IMR-90 (cell line): Measurements from ENCODE around the gene RADIL. TPM values are rescaled to one million over a fixed set of nuclear protein-coding genes. Genes with fewer than 3 reads are reported as not detected.

Experiments used
- ATAC-seq: fragments of 200-7000 bp; cut with Tn5 transposase; 2 replicates; pipeline ENCODE4 v1.9.1; 2020; ENCODE audit warnings: low read depth, mild to moderate bottlenecking, moderate library complexity
- BruUV-seq: library from RNA; stranded (reverse); fragments of 400-500 nt; replicated peaks from 2 replicates; lab custom pipeline; 2021; lab: Mats Ljungman, UMichigan
- CTCF ChIA-PET: fragments of 300-600 bp; formaldehyde crosslinking; extraction: SDS; loops from one replicate; lab custom pipeline; 2021; ENCODE audit warnings: antibody characterized with exemption; lab: Yijun Ruan, JAX
- POLR2A ChIA-PET: fragments of 300-600 bp; sonication (Branson Sonifier 250); formaldehyde crosslinking; loops from one replicate; lab custom pipeline; 2022; ENCODE audit warnings: antibody characterized with exemption; ENCODE audit not compliant: unreplicated experiment; lab: Charles Lee
- DNase-seq: peaks from one replicate; pipeline ENCODE4 v3.0.0; 2013
- H2AFZ ChIP-seq: replicated peaks from 2 replicates; pipeline ENCODE3; 2013; ENCODE audit warnings: low read length, mild to moderate bottlenecking; ENCODE audit not compliant: poor library complexity
- H2AK5ac ChIP-seq: 2 replicates; pipeline ENCODE4 v1.6.1; 2013; ENCODE audit warnings: low read depth, low read length, inconsistent platforms
- H2AK9ac ChIP-seq: replicated peaks from 2 replicates; pipeline ENCODE3; 2013; ENCODE audit warnings: mild to moderate bottlenecking, low read depth, low read length, moderate library complexity; ENCODE audit not compliant: poor library complexity
- H2BK120ac ChIP-seq: 2 replicates; pipeline ENCODE4 v1.6.1; 2013; ENCODE audit warnings: low read depth, low read length, inconsistent platforms
- H2BK15ac ChIP-seq: 3 replicates; pipeline ENCODE4 v1.6.1; 2013; ENCODE audit warnings: low read depth, low read length, inconsistent platforms
- H2BK20ac ChIP-seq: 2 replicates; pipeline ENCODE4 v1.6.1; 2013; ENCODE audit warnings: low read depth, mild to moderate bottlenecking, inconsistent platforms, low read length, moderate library complexity
- H2BK5ac ChIP-seq: 2 replicates; pipeline ENCODE4 v1.6.1; 2013; ENCODE audit warnings: mild to moderate bottlenecking, low read depth, low read length, inconsistent platforms; ENCODE audit not compliant: poor library complexity, severe bottlenecking
- H3K14ac ChIP-seq: replicated peaks from 2 replicates; pipeline ENCODE4 v1.6.1; 2013; ENCODE audit warnings: low read depth, low read length, inconsistent platforms
- H3K18ac ChIP-seq: 2 replicates; pipeline ENCODE4 v1.6.1; 2013; ENCODE audit warnings: low read depth, low read length, control low read depth
- H3K23ac ChIP-seq: 2 replicates; pipeline ENCODE4 v1.6.1; 2013; ENCODE audit warnings: low read depth, low read length, inconsistent platforms
- H3K27ac ChIP-seq: 2 replicates; pipeline ENCODE4 v1.5.1; 2013; ENCODE audit warnings: mild to moderate bottlenecking, control low read depth, low read length; ENCODE audit not compliant: insufficient read depth
- H3K27me3 ChIP-seq: 2 replicates; pipeline ENCODE4 v1.6.1; 2013; ENCODE audit warnings: low read length; ENCODE audit not compliant: control insufficient read depth, insufficient read depth
- H3K36me3 ChIP-seq: 2 replicates; pipeline ENCODE4 v1.6.1; 2013; ENCODE audit warnings: low read length, mixed read lengths; ENCODE audit not compliant: control insufficient read depth, insufficient read depth
- H3K4ac ChIP-seq: 2 replicates; pipeline ENCODE4 v1.6.1; 2013; ENCODE audit warnings: low read depth, low read length, inconsistent platforms
- H3K4me1 ChIP-seq: 2 replicates; pipeline ENCODE4 v1.6.1; 2013; ENCODE audit warnings: low read length, mixed read lengths; ENCODE audit not compliant: control insufficient read depth, insufficient read depth
- H3K4me2 ChIP-seq: 2 replicates; pipeline ENCODE4 v1.6.1; 2013; ENCODE audit warnings: low read depth, mild to moderate bottlenecking, control low read depth, low read length, moderate library complexity
- H3K4me3 ChIP-seq: 2 replicates; pipeline ENCODE4 v1.5.1; 2013; ENCODE audit warnings: low read depth, mild to moderate bottlenecking, control low read depth, low read length, moderate library complexity; ENCODE audit not compliant: insufficient read depth
- H3K56ac ChIP-seq: 2 replicates; pipeline ENCODE4 v1.6.1; 2013; ENCODE audit warnings: low read length, inconsistent platforms; ENCODE audit not compliant: insufficient read depth; ENCODE audit errors: extremely low read depth
- H3K79me1 ChIP-seq, 2 experiments: 2 replicates each; pipeline ENCODE4 v1.6.1; 2013; ENCODE audit warnings: low read length in 2 of 2, inconsistent platforms in 1 of 2, low read depth in 1 of 2
- H3K9ac ChIP-seq: 2 replicates; pipeline ENCODE4 v1.6.1; 2013; ENCODE audit warnings: low read depth, low read length, control low read depth
- H3K9me1 ChIP-seq: 2 replicates; pipeline ENCODE4 v1.6.1; 2013; ENCODE audit warnings: low read length, inconsistent platforms; ENCODE audit not compliant: insufficient read depth
- H3K9me3 ChIP-seq: 2 replicates; pipeline ENCODE4 v1.6.1; 2013; ENCODE audit warnings: low read length; ENCODE audit not compliant: control insufficient read depth, insufficient read depth
- H4K20me1 ChIP-seq: 2 replicates; pipeline ENCODE4 v1.6.1; 2013; ENCODE audit warnings: low read length, inconsistent platforms; ENCODE audit not compliant: insufficient read depth
- H4K5ac ChIP-seq: 2 replicates; pipeline ENCODE4 v1.6.1; 2013; ENCODE audit warnings: mild to moderate bottlenecking, low read depth, low read length, control low read depth
- H4K8ac ChIP-seq, 2 experiments: 2 replicates each; pipeline ENCODE4 v1.6.1; 2013; ENCODE audit warnings: low read depth in 2 of 2, low read length in 2 of 2, control low read depth in 1 of 2, inconsistent platforms in 1 of 2
- H4K91ac ChIP-seq: 2 replicates; pipeline ENCODE4 v1.6.1; 2013; ENCODE audit warnings: low read depth, low read length, inconsistent platforms; ENCODE audit not compliant: insufficient read depth
- BHLHE40 ChIP-seq: fragments of 150-350 bp; IDR thresholded peaks from 2 replicates; pipeline ENCODE4 v1.6.1; 2016; ENCODE audit warnings: mild to moderate bottlenecking, low read depth, low read length
- CEBPB ChIP-seq: IDR thresholded peaks from 2 replicates; pipeline ENCODE4 v1.6.1; 2012; ENCODE audit warnings: low read depth, low read length, improper control_type of control experiment
- CHD1 ChIP-seq: IDR thresholded peaks from 2 replicates; pipeline ENCODE4 v1.6.1; 2012; ENCODE audit warnings: low read depth, low read length, improper control_type of control experiment
- CTCF ChIP-seq: conservative IDR thresholded peaks from 2 replicates; pipeline ENCODE4 v1.5.1; 2012; ENCODE audit warnings: mild to moderate bottlenecking, low read depth, low read length, improper control_type of control experiment
- ELK1 ChIP-seq: fragments of 150-350 bp; IDR thresholded peaks from 2 replicates; pipeline ENCODE4 v1.6.1; 2016; ENCODE audit warnings: low read depth, mild to moderate bottlenecking, low read length, moderate library complexity, borderline replicate concordance
- FOS ChIP-seq: fragments of 150-350 bp; IDR thresholded peaks from 2 replicates; pipeline ENCODE4 v1.6.1; 2016; ENCODE audit warnings: low read depth, low read length
- MAFK ChIP-seq: IDR thresholded peaks from 2 replicates; pipeline ENCODE4 v1.6.1; 2012; ENCODE audit warnings: low read depth, low read length, improper control_type of control experiment
- MAZ ChIP-seq: IDR thresholded peaks from 2 replicates; pipeline ENCODE4 v1.6.1; 2012; ENCODE audit warnings: low read depth, mild to moderate bottlenecking, low read length, improper control_type of control experiment, moderate library complexity, borderline replicate concordance
- MXI1 ChIP-seq: IDR thresholded peaks from 2 replicates; pipeline ENCODE4 v1.6.1; 2012; ENCODE audit warnings: low read depth, mild to moderate bottlenecking, low read length, moderate library complexity, borderline replicate concordance
- NFE2L2 ChIP-seq: fragments of 150-350 bp; IDR thresholded peaks from 2 replicates; pipeline ENCODE4 v1.6.1; 2016; ENCODE audit warnings: low read depth, mild to moderate bottlenecking, low read length
- POLR2A ChIP-seq: IDR thresholded peaks from 2 replicates; pipeline ENCODE4 v1.6.1; 2012; ENCODE audit warnings: mild to moderate bottlenecking, low read depth, low read length
- RAD21 ChIP-seq: IDR thresholded peaks from 2 replicates; pipeline ENCODE4 v1.6.1; 2012; ENCODE audit warnings: low read length, improper control_type of control experiment
- RCOR1 ChIP-seq: IDR thresholded peaks from 2 replicates; pipeline ENCODE4 v1.6.1; 2012; ENCODE audit warnings: mild to moderate bottlenecking, low read length, improper control_type of control experiment; ENCODE audit not compliant: insufficient replicate concordance
- RFX5 ChIP-seq: IDR thresholded peaks from 2 replicates; pipeline ENCODE4 v1.8.0; 2012; ENCODE audit warnings: low read depth, mild to moderate bottlenecking, low read length, moderate library complexity
- SMC3 ChIP-seq: fragments of 150-350 bp; IDR thresholded peaks from 2 replicates; pipeline ENCODE4 v1.6.1; 2016; ENCODE audit warnings: low read depth, mild to moderate bottlenecking, antibody characterized with exemption, low read length, moderate library complexity
- USF2 ChIP-seq: fragments of 150-350 bp; IDR thresholded peaks from 2 replicates; pipeline ENCODE4 v1.6.1; 2017; ENCODE audit warnings: mild to moderate bottlenecking, antibody characterized with exemption, low read length, low read depth
- WGBS, 2 experiments: methylation state at CpG; one replicate each; pipeline versions ENCODE4 v1.1.5 to v1.1.7; 2013; ENCODE audit warnings: missing lambda C conversion rate in 2 of 2; ENCODE audit not compliant: insufficient read length in 1 of 2; ENCODE audit errors: extremely low coverage in 2 of 2; 5-methylcytosine and 5-hydroxymethylcytosine counted together
- dilution Hi-C: fragments of 300-500 bp; cut with HindIII; formaldehyde crosslinking; loops from one replicate; pipeline ENCODE4 v1.14.3; 2018; ENCODE audit warnings: low sequenced_read_pairs; ENCODE audit not compliant: unreplicated experiment
- in situ Hi-C: fragments of 300-500 bp; cut with MboI; formaldehyde crosslinking; loops from 3 replicates; pipeline ENCODE4 v1.14.3; 2019; ENCODE audit warnings: low sequenced_read_pairs, inconsistent platforms, mixed read lengths
- intact Hi-C: fragments of 100-400 bp; cut with micrococcal nuclease; formaldehyde crosslinking; loops from 2 replicates; pipeline ENCODE4 v1.10.0; 2022
- polyA plus RNA-seq, 3 experiments: library from polyadenylated mRNA; depleted of rRNA; stranded (reverse); fragments of >200 nt; gene quantifications; 2 replicates each; pipeline ENCODE4 v1.2.3, GENCODE V29; 2012; ENCODE audit warnings: low replicate concordance in 1 of 3
- total RNA-seq: library from RNA; depleted of rRNA; stranded (reverse); fragments of >200 nt; gene quantifications from 2 replicates; pipeline ENCODE4 v1.2.3, GENCODE V29; 2012

Gene RADIL
- total and polyA plus RNA-seq, 2 of the 4 experiments (the other 2 are of a cell fraction) = 0.18 to 0.48 TPM

DNA sequence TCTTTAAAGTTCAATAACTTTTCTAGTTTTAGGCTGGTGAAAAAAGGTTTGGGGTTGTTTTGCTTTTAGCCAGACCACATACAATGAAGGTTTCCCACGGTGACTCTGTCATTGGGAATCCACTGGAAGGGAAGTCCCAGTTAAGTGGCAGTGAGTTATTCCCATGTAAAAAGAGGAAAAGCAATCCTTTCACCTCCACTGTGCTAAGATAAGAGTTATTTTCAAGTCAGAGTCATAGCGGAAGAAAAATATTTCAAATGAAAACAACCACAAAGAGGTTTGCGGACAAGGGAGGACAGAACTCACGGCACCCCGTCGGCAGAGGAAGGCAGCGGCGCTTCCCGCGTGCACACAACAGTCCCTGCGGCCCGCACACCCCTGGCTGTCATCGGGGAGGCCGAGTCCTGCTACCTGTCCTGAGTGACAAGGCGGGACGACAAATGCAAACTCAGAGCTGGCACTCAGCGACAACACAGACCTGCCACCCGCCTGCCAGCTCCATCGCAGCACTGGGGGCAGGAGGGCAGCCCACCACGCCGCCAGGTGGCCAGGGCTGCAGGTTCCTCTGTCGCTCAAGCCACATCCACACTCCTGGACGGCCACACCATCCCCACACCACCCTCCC lies 12.3 kb downstream of the RADIL start:
- TF ChIP-seq CTCF = no peak
- TF ChIP-seq USF2 = no peak
- TF ChIP-seq RAD21 = no peak
- no peak for TF ChIP-seq MXI1
- no peak for TF ChIP-seq MAZ
- TF ChIP-seq FOS = no peak
- no peak for TF ChIP-seq CHD1
- TF ChIP-seq POLR2A = no peak
- TF ChIP-seq SMC3 = no peak
- no peak for TF ChIP-seq CEBPB
- no peak for TF ChIP-seq BHLHE40
- no peak for TF ChIP-seq ELK1
- TF ChIP-seq RFX5 = no peak
- no peak for TF ChIP-seq RCOR1
- no peak for TF ChIP-seq NFE2L2
- no peak for TF ChIP-seq MAFK
- H3K18ac ChIP-seq = no peak overlapping the region
- H3K9ac ChIP-seq = no peak overlapping the region
- BruUV-seq = no TSS peak
- no peaks in the 10 kb centered on the region for H3K9me1 ChIP-seq
- no peak overlapping the region for H2BK15ac ChIP-seq
- no peak overlapping the region for H2AK9ac ChIP-seq
- peak overlapping the region; percentile 14 for H2AFZ ChIP-seq
- H3K27ac ChIP-seq = no peak overlapping the region
- H3K79me1 ChIP-seq = no peaks in the 10 kb centered on the region
- no peak overlapping the region for H4K91ac ChIP-seq
- H2AK5ac ChIP-seq = no peak overlapping the region
- in situ Hi-C loops = no loop called here
- no peaks in the 10 kb centered on the region; the same call in 1 of the 2 replicates for H3K27me3 ChIP-seq
- no peak for ATAC-seq
- H4K20me1 ChIP-seq = no peaks in the 10 kb centered on the region
- no peak overlapping the region for H3K56ac ChIP-seq
- H3K23ac ChIP-seq = no peak overlapping the region
- H3K4ac ChIP-seq = no peak overlapping the region
- no peak overlapping the region for H2BK20ac ChIP-seq
- no peak overlapping the region for H2BK5ac ChIP-seq
- no peak overlapping the region for H3K4me2 ChIP-seq
- DNase-seq = no peak
- POLR2A ChIA-PET = interaction anchor here (0.6 kb wide), 1 partner anchor 12 kb away, joined by 3 read pairs; no protein-coding TSS in a partner anchor
- H3K36me3 ChIP-seq = no peaks in the 10 kb centered on the region
- intact Hi-C loops = no loop called here
- CTCF ChIA-PET = no interaction called here
- dilution Hi-C loops = no loop called here
- H3K4me3 ChIP-seq = no peak overlapping the region
- WGBS, 2 experiments = 71% methylated on average over 10 of the region's 23 CpGs; no CpG with 5 or more reads in 1 of the 2 experiments
- no peak overlapping the region for H4K5ac ChIP-seq
- no peaks in the 10 kb centered on the region for H3K9me3 ChIP-seq
- H3K14ac ChIP-seq = no peak overlapping the region
- no peaks in the 10 kb centered on the region for H3K4me1 ChIP-seq
- H2BK120ac ChIP-seq = no peak overlapping the region
- H4K8ac ChIP-seq = no peak overlapping the region
